ENCODE measurements around the gene PGGT1B.

The PGGT1B gene

GRCh38 chr5:115181757-115182156 lies 80.9 kb downstream of the PGGT1B start:
- no peak for TF ChIP-seq CTCF (IDR thresholded peaks at IDR 0.05; ENCODE audit: control extremely low read depth, extremely low read depth, low read depth, missing control alignments)
- no peak for DNase-seq (ENCODE audit: extremely low spot score)
- ChIA-PET CTCF (interaction anchor here (1.0 to 1.5 kb wide), 4 partner anchors 8 to 84 kb away, joined by 3 to 5 read pairs (median 4); no protein-coding TSS in a partner anchor), POLR2A (no interaction called here)

GRCh38 chr5:115180165-115180709 lies 82.4 kb downstream of the PGGT1B start:
- CTCF ChIA-PET, result no interaction called here
- POLR2A ChIA-PET, result no interaction called here
- peak; percentile 52 for DNase-seq (ENCODE audit: extremely low spot score)
- TF ChIP-seq CTCF (IDR thresholded peaks at IDR 0.05; ENCODE audit: control extremely low read depth, extremely low read depth, low read depth, missing control alignments), result no peak

- ChIA-PET POLR2A (no interaction called here), CTCF (no interaction called here)
- TF ChIP-seq CTCF (IDR thresholded peaks at IDR 0.05; ENCODE audit: control extremely low read depth, extremely low read depth, low read depth, missing control alignments), result no peak
- DNase-seq (ENCODE audit: extremely low spot score), result peak; percentile 41
Measured at GRCh38 chr5:115179394-115180164, 83.1 kb downstream of the PGGT1B start.

- TF ChIP-seq CTCF (IDR thresholded peaks at IDR 0.05; ENCODE audit: control extremely low read depth, extremely low read depth, low read depth, missing control alignments), result no peak
- no peak for DNase-seq (ENCODE audit: extremely low spot score)
- POLR2A ChIA-PET, result no interaction called here
- CTCF ChIA-PET, result no interaction called here
Measured at GRCh38 chr5:115179030-115179393, 83.7 kb downstream of the PGGT1B start.

GRCh38 chr5:115170929-115171510 lies 91.7 kb downstream of the PGGT1B start:
- ChIA-PET POLR2A (no interaction called here), CTCF (interaction anchor here (0.8 to 1.5 kb wide), 3 partner anchors 10 to 29 kb away, joined by 3 read pairs; no protein-coding TSS in a partner anchor)
- DNase-seq (ENCODE audit: extremely low spot score), result no peak
- no peak for TF ChIP-seq CTCF (IDR thresholded peaks at IDR 0.05; ENCODE audit: control extremely low read depth, extremely low read depth, low read depth, missing control alignments)

- POLR2A ChIA-PET, result no interaction called here
- no peak for DNase-seq (ENCODE audit: extremely low spot score)
- CTCF ChIA-PET, result interaction anchor here (0.8 to 1.3 kb wide), 2 partner anchors 9 to 17 kb away, joined by 3 read pairs; no protein-coding TSS in a partner anchor
- no peak for TF ChIP-seq CTCF (IDR thresholded peaks at IDR 0.05; ENCODE audit: control extremely low read depth, extremely low read depth, low read depth, missing control alignments)
Measured at GRCh38 chr5:115170134-115170928, 92.3 kb downstream of the PGGT1B start.

Data from GM10248 (cell line).